ENCODE measurements around the gene RPS19. TPM values are rescaled to one million over a fixed set of nuclear protein-coding genes. Genes with fewer than 3 reads are reported as not detected.

The RPS19 gene
- total RNA-seq, 1 donor from 2014 or later, result 3,078 TPM

GRCh38 chr19:41877916-41878905, 18.2 kb downstream of the RPS19 start:
- no peak overlapping the region for H3K4me3 ChIP-seq (ENCODE audit: insufficient read depth, low read depth, low read length)
- H3K27me3 ChIP-seq (ENCODE audit: insufficient read depth, low read length), result peaks cover 2% of the 10 kb centered on the region
- DNase-seq (ENCODE audit: low read depth) (no peak), FAIRE-seq (no peak)
- no peaks in the 10 kb centered on the region for H3K79me2 ChIP-seq (ENCODE audit: insufficient read depth, low read length)
- Mint-ChIP-seq H3K9me3 (ENCODE audit: unreplicated experiment) (no peaks in the 10 kb centered on the region), H3K36me3 (ENCODE audit: low read depth, unreplicated experiment) (no peaks in the 10 kb centered on the region), H3K27me3 (ENCODE audit: low read depth, unreplicated experiment) (peaks cover 7% of the 10 kb centered on the region), H3K4me3 (ENCODE audit: unreplicated experiment) (no peak overlapping the region), H3K27ac (ENCODE audit: unreplicated experiment) (no peak overlapping the region), H3K4me1 (ENCODE audit: low read depth, unreplicated experiment) (no peaks in the 10 kb centered on the region)
- no peak overlapping the region for H3K4me2 ChIP-seq (ENCODE audit: low read length)
- TF ChIP-seq EZH2 (IDR thresholded peaks at IDR 0.05; ENCODE audit: insufficient read depth, low read length) (no peak), CTCF (IDR thresholded peaks at IDR 0.05; ENCODE audit: insufficient read depth, low read depth, low read length) (no peak)
- no peaks in the 10 kb centered on the region for H3K9me3 ChIP-seq (ENCODE audit: insufficient read depth, low read depth, low read length)
- no peak overlapping the region for H3K9ac ChIP-seq (ENCODE audit: low read length)
- no peaks in the 10 kb centered on the region for H3K36me3 ChIP-seq (ENCODE audit: insufficient read depth, low read length)
- no peak overlapping the region for H2AFZ ChIP-seq (ENCODE audit: low read depth, low read length)
- peaks cover 5% of the 10 kb centered on the region for H3K4me1 ChIP-seq (ENCODE audit: insufficient read depth, low read length)
- H3K27ac ChIP-seq (ENCODE audit: low read depth, low read length), result no peak overlapping the region
- H4K20me1 ChIP-seq (ENCODE audit: insufficient read depth, low read length), result no peaks in the 10 kb centered on the region

GRCh38 chr19:41879080-41879479, 19.0 kb downstream of the RPS19 start:
- FAIRE-seq, result no peak
- Histone ChIP-seq H3K79me2 (ENCODE audit: insufficient read depth, low read length) (peaks cover under 1% of the 10 kb centered on the region), H2AFZ (ENCODE audit: low read depth, low read length) (no peak overlapping the region), H3K4me2 (ENCODE audit: low read length) (no peak overlapping the region), H4K20me1 (ENCODE audit: insufficient read depth, low read length) (no peaks in the 10 kb centered on the region), H3K36me3 (ENCODE audit: insufficient read depth, low read length) (no peaks in the 10 kb centered on the region), H3K4me3 (ENCODE audit: insufficient read depth, low read depth, low read length) (no peak overlapping the region), H3K27ac (ENCODE audit: low read depth, low read length) (no peak overlapping the region), H3K4me1 (ENCODE audit: insufficient read depth, low read length) (peaks cover 5% of the 10 kb centered on the region), H3K27me3 (ENCODE audit: insufficient read depth, low read length) (peaks cover 2% of the 10 kb centered on the region), H3K9ac (ENCODE audit: low read length) (no peak overlapping the region), H3K9me3 (ENCODE audit: insufficient read depth, low read depth, low read length) (no peaks in the 10 kb centered on the region)
- TF ChIP-seq EZH2 (IDR thresholded peaks at IDR 0.05; ENCODE audit: insufficient read depth, low read length), result no peak
- Mint-ChIP-seq H3K4me1 (ENCODE audit: low read depth, unreplicated experiment) (no peaks in the 10 kb centered on the region), H3K9me3 (ENCODE audit: unreplicated experiment) (no peaks in the 10 kb centered on the region), H3K4me3 (ENCODE audit: unreplicated experiment) (no peak overlapping the region), H3K36me3 (ENCODE audit: low read depth, unreplicated experiment) (no peaks in the 10 kb centered on the region), H3K27ac (ENCODE audit: unreplicated experiment) (no peak overlapping the region), H3K27me3 (ENCODE audit: low read depth, unreplicated experiment) (peaks cover 7% of the 10 kb centered on the region)
- no peak for DNase-seq (ENCODE audit: low read depth)

GRCh38 chr19:41879670-41880328, 19.7 kb downstream of the RPS19 start:
- peaks cover 7% of the 10 kb centered on the region for H3K27me3 Mint-ChIP-seq (ENCODE audit: low read depth, unreplicated experiment)
- H3K27ac ChIP-seq (ENCODE audit: low read depth, low read length), result no peak overlapping the region
- H3K4me1 ChIP-seq (ENCODE audit: insufficient read depth, low read length), result peaks cover 5% of the 10 kb centered on the region
- no peak overlapping the region for H3K4me3 Mint-ChIP-seq (ENCODE audit: unreplicated experiment)
- no peak overlapping the region for H3K4me2 ChIP-seq (ENCODE audit: low read length)
- H4K20me1 ChIP-seq (ENCODE audit: insufficient read depth, low read length), result no peaks in the 10 kb centered on the region
- no peak for TF ChIP-seq EZH2 (IDR thresholded peaks at IDR 0.05; ENCODE audit: insufficient read depth, low read length)
- TF ChIP-seq CTCF (IDR thresholded peaks at IDR 0.05; ENCODE audit: insufficient read depth, low read depth, low read length), result no peak
- H3K27ac Mint-ChIP-seq (ENCODE audit: unreplicated experiment), result no peak overlapping the region
- peaks cover 2% of the 10 kb centered on the region for H3K27me3 ChIP-seq (ENCODE audit: insufficient read depth, low read length)
- H3K9me3 ChIP-seq (ENCODE audit: insufficient read depth, low read depth, low read length), result no peaks in the 10 kb centered on the region
- no peaks in the 10 kb centered on the region for H3K36me3 Mint-ChIP-seq (ENCODE audit: low read depth, unreplicated experiment)
- DNase-seq (ENCODE audit: low read depth), result no peak
- no peaks in the 10 kb centered on the region for H3K4me1 Mint-ChIP-seq (ENCODE audit: low read depth, unreplicated experiment)
- no peak overlapping the region for H2AFZ ChIP-seq (ENCODE audit: low read depth, low read length)
- H3K79me2 ChIP-seq (ENCODE audit: insufficient read depth, low read length), result peaks cover 7% of the 10 kb centered on the region
- no peak for FAIRE-seq
- H3K9ac ChIP-seq (ENCODE audit: low read length), result no peak overlapping the region
- no peaks in the 10 kb centered on the region for H3K36me3 ChIP-seq (ENCODE audit: insufficient read depth, low read length)
- H3K9me3 Mint-ChIP-seq (ENCODE audit: unreplicated experiment), result no peaks in the 10 kb centered on the region
- no peak overlapping the region for H3K4me3 ChIP-seq (ENCODE audit: insufficient read depth, low read depth, low read length)

Measured in astrocyte (in vitro differentiated cells and primary cell).